ENCODE data around the gene FAM98B.

FAM98B gene

DNA sequence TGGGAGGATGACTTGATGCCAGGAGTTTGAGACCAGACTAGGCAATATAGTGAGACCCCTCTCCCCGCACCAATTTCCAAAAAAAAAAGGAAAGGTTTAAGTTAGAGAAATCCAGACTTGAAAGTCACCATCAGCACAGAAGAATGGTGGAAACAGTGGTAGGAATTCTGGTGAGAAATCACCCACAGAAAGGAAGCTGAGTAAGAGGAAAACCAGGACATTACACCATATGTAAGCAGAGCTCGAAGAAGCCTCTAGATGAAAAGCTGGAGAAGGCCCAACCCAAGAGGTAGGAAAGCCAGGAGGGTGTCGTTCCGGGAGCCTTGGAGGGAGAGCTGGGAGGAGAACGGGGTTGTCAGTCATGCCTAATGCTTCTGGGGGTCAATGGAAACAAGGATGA lies 70.2 kb downstream of the FAM98B start:
- Histone ChIP-seq H3K4me3 (ENCODE audit: low read depth, low read length) (no peak overlapping the region), H3K9me3 (no peaks in the 10 kb centered on the region; the same call in 1 of the 2 replicates), H3K27me3 (peaks cover 12% of the 10 kb centered on the region), H3K36me3 (no peaks in the 10 kb centered on the region), H3K4me1 (no peaks in the 10 kb centered on the region)
- DNase-seq = no peak
- no peak for TF ChIP-seq CTCF (IDR thresholded peaks at IDR 0.05; ENCODE audit: low read depth, low read length)

GRCh38 chr15:38525489-38525888 lies 71.6 kb downstream of the FAM98B start:
- no peaks in the 10 kb centered on the region for H3K4me1 ChIP-seq
- no peak for TF ChIP-seq CTCF (IDR thresholded peaks at IDR 0.05; ENCODE audit: low read depth, low read length)
- H3K27me3 ChIP-seq = peaks cover 4% of the 10 kb centered on the region; the same call in 1 of the 2 replicates
- no peak for DNase-seq
- no peaks in the 10 kb centered on the region for H3K36me3 ChIP-seq
- H3K4me3 ChIP-seq (ENCODE audit: low read depth, low read length) = no peak overlapping the region
- H3K9me3 ChIP-seq = no peaks in the 10 kb centered on the region; the same call in 1 of the 2 replicates

- Histone ChIP-seq H3K9me3 (no peaks in the 10 kb centered on the region; the same call in 1 of the 2 replicates), H3K4me1 (no peaks in the 10 kb centered on the region), H3K4me3 (ENCODE audit: low read depth, low read length) (no peak overlapping the region), H3K27me3 (peaks cover 2% of the 10 kb centered on the region; the same call in 1 of the 2 replicates), H3K36me3 (no peaks in the 10 kb centered on the region)
- DNase-seq = no peak
- TF ChIP-seq CTCF (IDR thresholded peaks at IDR 0.05; ENCODE audit: low read depth, low read length) = no peak
These were observed 72.2 kb downstream of the FAM98B start for GRCh38 chr15:38526158-38526557.

- no peak for TF ChIP-seq CTCF (IDR thresholded peaks at IDR 0.05; ENCODE audit: low read depth, low read length)
- no peaks in the 10 kb centered on the region for H3K36me3 ChIP-seq
These were observed 74.4 kb downstream of the FAM98B start for GRCh38 chr15:38528294-38528693.

GRCh38 chr15:38530113-38530512 lies 76.2 kb downstream of the FAM98B start:
- Histone ChIP-seq H3K4me1 (no peaks in the 10 kb centered on the region), H3K36me3 (no peaks in the 10 kb centered on the region), H3K4me3 (ENCODE audit: low read depth, low read length) (no peak overlapping the region), H3K9me3 (no peaks in the 10 kb centered on the region), H3K27me3 (0 out of 2 replicates have a peak, but pooled peaks cover 4% of the 10 kb centered on the region)
- no peak for TF ChIP-seq CTCF (IDR thresholded peaks at IDR 0.05; ENCODE audit: low read depth, low read length)
- no peak for DNase-seq

More at GRCh38 chr15:38528294-38528693, 74.4 kb downstream of the FAM98B start:
- H3K27me3 ChIP-seq = peaks cover 4% of the 10 kb centered on the region; the same call in 1 of the 2 replicates
- H3K4me3 ChIP-seq (ENCODE audit: low read depth, low read length) = no peak overlapping the region
- DNase-seq = no peak
- no peaks in the 10 kb centered on the region for H3K4me1 ChIP-seq
- no peaks in the 10 kb centered on the region; the same call in 1 of the 2 replicates for H3K9me3 ChIP-seq

DNA sequence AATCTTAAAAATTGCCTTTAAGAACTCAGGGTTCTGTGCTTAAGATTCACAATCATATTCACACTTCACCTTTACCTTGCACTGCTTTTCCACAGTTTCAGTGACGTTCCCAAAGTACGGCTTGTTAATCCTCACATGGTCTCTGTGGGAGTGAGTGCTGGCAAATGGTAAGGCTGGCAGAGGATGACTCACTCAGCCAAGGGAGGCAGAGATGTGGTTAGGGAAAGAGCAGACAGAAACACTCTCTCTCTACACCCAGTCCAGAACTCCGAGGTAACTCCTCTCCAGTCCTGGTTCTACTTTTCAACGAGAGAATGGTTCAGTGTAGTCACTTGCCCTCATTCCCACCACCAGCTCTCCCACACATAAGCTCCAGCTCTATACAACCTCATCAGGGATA lies 77.6 kb downstream of the FAM98B start:
- Histone ChIP-seq H3K9me3 (no peaks in the 10 kb centered on the region), H3K4me3 (ENCODE audit: low read depth, low read length) (no peak overlapping the region), H3K27me3 (0 out of 2 replicates have a peak, but pooled peaks cover 4% of the 10 kb centered on the region), H3K36me3 (no peaks in the 10 kb centered on the region), H3K4me1 (no peaks in the 10 kb centered on the region)
- no peak for DNase-seq
- no peak for TF ChIP-seq CTCF (IDR thresholded peaks at IDR 0.05; ENCODE audit: low read depth, low read length)
